ENCODE measurements around the gene EPC2. TPM values are rescaled to one million over a fixed set of nuclear protein-coding genes. Genes with fewer than 3 reads are reported as not detected.

EPC2 gene
- total and polyA plus RNA-seq, 10 of the 15 experiments (the other 5 are each of a cell fraction or from before 2014, with no cell fraction given) = 2.0 to 16.5 (median 10.8) TPM

DNA sequence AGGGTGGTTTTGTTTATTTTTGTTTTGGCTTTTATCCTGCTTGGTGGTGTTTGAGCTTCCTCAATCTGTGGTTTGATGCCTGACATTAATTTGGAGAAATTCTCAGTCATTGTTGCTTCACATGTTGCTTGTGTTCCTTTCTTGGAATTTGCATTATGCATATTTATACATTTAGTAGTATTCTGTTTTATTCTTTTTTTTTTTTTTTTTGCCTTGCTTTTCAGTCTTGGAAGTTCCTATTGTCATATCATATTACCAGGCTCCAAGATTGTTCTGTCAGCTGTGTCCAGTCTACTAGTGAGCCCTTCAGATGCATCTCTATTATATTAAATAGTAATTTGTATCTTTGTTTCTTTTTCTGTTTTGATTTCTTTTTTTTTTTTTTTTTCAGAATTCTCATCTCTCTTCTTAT is 77.0 kb downstream of the EPC2 start:
- Histone ChIP-seq H3K9me3 (replicated peaks; ENCODE audit: control insufficient read depth, insufficient read depth, low read length) (peaks cover under 1% of the 10 kb centered on the region; the same call in 2 of the 3 replicates), H3K4me2 (ENCODE audit: control insufficient read depth, insufficient read depth) (no peak overlapping the region), H3K4me1 (ENCODE audit: control insufficient read depth, insufficient read depth, low read length) (peaks cover 23% of the 10 kb centered on the region), H3K36me3 (ENCODE audit: control insufficient read depth in 2 of 2, insufficient read depth in 2 of 2, low read length in 1 of 2) (peaks cover 0 to 1% of the 10 kb centered on the region in 2 experiments; a peak in 2 of 4 replicates), H3K4me3 (no peak overlapping the region), H3K27me3 (replicated peaks in 1 of 2; ENCODE audit: control insufficient read depth in 2 of 2, insufficient read depth in 2 of 2, low read length in 1 of 2) (no peaks in the 10 kb centered on the region), H4K20me1 (ENCODE audit: control insufficient read depth, insufficient read depth) (no peaks in the 10 kb centered on the region), H3K9ac (ENCODE audit: control insufficient read depth, insufficient read depth, low read length) (no peak overlapping the region), H3K27ac (ENCODE audit: control insufficient read depth, insufficient read depth) (no peak overlapping the region), H3K79me2 (ENCODE audit: control insufficient read depth, insufficient read depth, low read length) (peaks cover 20% of the 10 kb centered on the region), H2AFZ (ENCODE audit: control insufficient read depth, low read depth, low read length) (no peak overlapping the region)
- intact Hi-C loops (cut with micrococcal nuclease; ENCODE audit: unreplicated experiment) = loop anchor here (5.0 kb wide), 1 partner anchor 74 kb away; no protein-coding TSS in a partner anchor
- ChIA-PET CTCF (interaction anchor here (0.6 to 0.7 kb wide), 2 partner anchors 9 to 24 kb away, joined by 3 to 4 read pairs; no protein-coding TSS in a partner anchor), SMC1A (ENCODE audit: uncharacterized antibody, unreplicated experiment) (interaction anchor here (0.7 to 1.1 kb wide), 3 partner anchors 14 to 212 kb away, joined by 3 to 4 read pairs (median 3); no protein-coding TSS in a partner anchor), RAD21 (ENCODE audit: unreplicated experiment) (no interaction called here), POLR2A (interaction anchor here (0.7 kb wide), 2 partner anchors 20 to 62 kb away, joined by 4 read pairs; no protein-coding TSS in a partner anchor)
- no peak for DNase-seq (ENCODE audit: low read depth, low spot score)
- in situ Hi-C loops (cut with MboI) = no loop called here
- FAIRE-seq = no peak
- BruUV-seq (replicated peaks) = no TSS peak
- no peak for ATAC-seq
- TF ChIP-seq CBFB (IDR thresholded peaks at IDR 0.05; ENCODE audit: low read depth) (no peak), TCF12 (IDR thresholded peaks at IDR 0.05; ENCODE audit: low read depth, low read length) (no peak), BMI1 (IDR thresholded peaks at IDR 0.05; ENCODE audit: borderline replicate concordance) (no peak), ZNF207 (IDR thresholded peaks at IDR 0.05; ENCODE audit: borderline replicate concordance) (no peak)

- Histone ChIP-seq H3K27ac (ENCODE audit: control insufficient read depth, insufficient read depth) (no peak overlapping the region), H3K9ac (ENCODE audit: control insufficient read depth, insufficient read depth, low read length) (no peak overlapping the region), H2AFZ (ENCODE audit: control insufficient read depth, low read depth, low read length) (no peak overlapping the region), H3K27me3 (replicated peaks in 1 of 2; ENCODE audit: control insufficient read depth in 2 of 2, insufficient read depth in 2 of 2, low read length in 1 of 2) (no peaks in the 10 kb centered on the region), H3K4me3 (no peak overlapping the region), H3K9me3 (replicated peaks; ENCODE audit: control insufficient read depth, insufficient read depth, low read length) (no peaks in the 10 kb centered on the region; the same call in none of the 3 replicates), H3K79me2 (ENCODE audit: control insufficient read depth, insufficient read depth, low read length) (peaks cover 21% of the 10 kb centered on the region), H4K20me1 (ENCODE audit: control insufficient read depth, insufficient read depth) (no peaks in the 10 kb centered on the region), H3K4me1 (ENCODE audit: control insufficient read depth, insufficient read depth, low read length) (peaks cover 23% of the 10 kb centered on the region), H3K36me3 (ENCODE audit: control insufficient read depth in 2 of 2, insufficient read depth in 2 of 2, low read length in 1 of 2) (peaks cover 0 to 1% of the 10 kb centered on the region in 2 experiments; a peak in 2 of 4 replicates), H3K4me2 (ENCODE audit: control insufficient read depth, insufficient read depth) (no peak overlapping the region)
- ChIA-PET SMC1A (ENCODE audit: uncharacterized antibody, unreplicated experiment) (interaction anchor here (1.0 to 1.1 kb wide), 2 partner anchors 14 to 17 kb away, joined by 3 read pairs; no protein-coding TSS in a partner anchor), CTCF (no interaction called here), RAD21 (ENCODE audit: unreplicated experiment) (interaction anchor here (0.6 kb wide), 1 partner anchor 19 kb away, joined by 3 read pairs; no protein-coding TSS in a partner anchor), POLR2A (interaction anchor here (0.7 kb wide), 1 partner anchor 62 kb away, joined by 4 read pairs; no protein-coding TSS in a partner anchor)
- intact Hi-C loops (cut with micrococcal nuclease; ENCODE audit: unreplicated experiment) = loop anchor here (5.0 kb wide), 1 partner anchor 75 kb away; no protein-coding TSS in a partner anchor
- no TSS peak for BruUV-seq (replicated peaks)
- no peak for DNase-seq (ENCODE audit: low read depth, low spot score)
- in situ Hi-C loops (cut with MboI) = no loop called here
- ATAC-seq = peak; percentile 51
- WGBS (ENCODE audit: insufficient coverage, insufficient replicate concordance, low lambda C conversion rate, missing lambda C conversion rate) = 78% methylated on average over 5 of the region's 5 CpGs
- FAIRE-seq = no peak
- TF ChIP-seq RUNX3 (IDR thresholded peaks at IDR 0.05; ENCODE audit: low read length) = peak; percentile 61; the same call in 1 of the 2 replicates
- peak; percentile 76 for TF ChIP-seq MTA2 (IDR thresholded peaks at IDR 0.05; ENCODE audit: low read depth)
- TF ChIP-seq, protein P1, sequence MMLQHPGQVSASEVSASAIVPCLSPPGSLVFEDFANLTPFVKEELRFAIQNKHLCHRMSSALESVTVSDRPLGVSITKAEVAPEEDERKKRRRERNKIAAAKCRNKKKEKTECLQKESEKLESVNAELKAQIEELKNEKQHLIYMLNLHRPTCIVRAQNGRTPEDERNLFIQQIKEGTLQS (IDR thresholded peaks at IDR 0.05; ENCODE audit: borderline replicate concordance, extremely low read depth, low read depth, low read length) = no peak
- TF ChIP-seq RAD51 (IDR thresholded peaks at IDR 0.05) = no peak
- TF ChIP-seq, protein P2, sequence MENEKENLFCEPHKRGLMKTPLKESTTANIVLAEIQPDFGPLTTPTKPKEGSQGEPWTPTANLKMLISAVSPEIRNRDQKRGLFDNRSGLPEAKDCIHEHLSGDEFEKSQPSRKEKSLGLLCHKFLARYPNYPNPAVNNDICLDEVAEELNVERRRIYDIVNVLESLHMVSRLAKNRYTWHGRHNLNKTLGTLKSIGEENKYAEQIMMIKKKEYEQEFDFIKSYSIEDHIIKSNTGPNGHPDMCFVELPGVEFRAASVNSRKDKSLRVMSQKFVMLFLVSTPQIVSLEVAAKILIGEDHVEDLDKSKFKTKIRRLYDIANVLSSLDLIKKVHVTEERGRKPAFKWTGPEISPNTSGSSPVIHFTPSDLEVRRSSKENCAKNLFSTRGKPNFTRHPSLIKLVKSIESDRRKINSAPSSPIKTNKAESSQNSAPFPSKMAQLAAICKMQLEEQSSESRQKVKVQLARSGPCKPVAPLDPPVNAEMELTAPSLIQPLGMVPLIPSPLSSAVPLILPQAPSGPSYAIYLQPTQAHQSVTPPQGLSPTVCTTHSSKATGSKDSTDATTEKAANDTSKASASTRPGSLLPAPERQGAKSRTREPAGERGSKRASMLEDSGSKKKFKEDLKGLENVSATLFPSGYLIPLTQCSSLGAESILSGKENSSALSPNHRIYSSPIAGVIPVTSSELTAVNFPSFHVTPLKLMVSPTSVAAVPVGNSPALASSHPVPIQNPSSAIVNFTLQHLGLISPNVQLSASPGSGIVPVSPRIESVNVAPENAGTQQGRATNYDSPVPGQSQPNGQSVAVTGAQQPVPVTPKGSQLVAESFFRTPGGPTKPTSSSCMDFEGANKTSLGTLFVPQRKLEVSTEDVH (IDR thresholded peaks at IDR 0.05; ENCODE audit: low read depth, partially characterized antibody) = no peak
- no peak for TF ChIP-seq JUNB (IDR thresholded peaks at IDR 0.05)
- TF ChIP-seq, protein P3, sequence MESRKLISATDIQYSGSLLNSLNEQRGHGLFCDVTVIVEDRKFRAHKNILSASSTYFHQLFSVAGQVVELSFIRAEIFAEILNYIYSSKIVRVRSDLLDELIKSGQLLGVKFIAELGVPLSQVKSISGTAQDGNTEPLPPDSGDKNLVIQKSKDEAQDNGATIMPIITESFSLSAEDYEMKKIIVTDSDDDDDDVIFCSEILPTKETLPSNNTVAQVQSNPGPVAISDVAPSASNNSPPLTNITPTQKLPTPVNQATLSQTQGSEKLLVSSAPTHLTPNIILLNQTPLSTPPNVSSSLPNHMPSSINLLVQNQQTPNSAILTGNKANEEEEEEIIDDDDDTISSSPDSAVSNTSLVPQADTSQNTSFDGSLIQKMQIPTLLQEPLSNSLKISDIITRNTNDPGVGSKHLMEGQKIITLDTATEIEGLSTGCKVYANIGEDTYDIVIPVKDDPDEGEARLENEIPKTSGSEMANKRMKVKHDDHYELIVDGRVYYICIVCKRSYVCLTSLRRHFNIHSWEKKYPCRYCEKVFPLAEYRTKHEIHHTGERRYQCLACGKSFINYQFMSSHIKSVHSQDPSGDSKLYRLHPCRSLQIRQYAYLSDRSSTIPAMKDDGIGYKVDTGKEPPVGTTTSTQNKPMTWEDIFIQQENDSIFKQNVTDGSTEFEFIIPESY (IDR thresholded peaks at IDR 0.05) = no peak
Measured at GRCh38 chr2:148721991-148722777, 77.6 kb downstream of the EPC2 start.
